ENCODE results near the gene ZNF441. TPM values are rescaled to one million over a fixed set of nuclear protein-coding genes. Genes with fewer than 3 reads are reported as not detected.
A peak's percentile ranks its signal among the peaks of the same experiment; 100 is the strongest.

ZNF441 gene
- total and polyA plus RNA-seq, 2 of the 13 experiments (the other 11 are each of a cell fraction or from before 2014, with no cell fraction given), result 2.8 to 10.0 TPM

DNA sequence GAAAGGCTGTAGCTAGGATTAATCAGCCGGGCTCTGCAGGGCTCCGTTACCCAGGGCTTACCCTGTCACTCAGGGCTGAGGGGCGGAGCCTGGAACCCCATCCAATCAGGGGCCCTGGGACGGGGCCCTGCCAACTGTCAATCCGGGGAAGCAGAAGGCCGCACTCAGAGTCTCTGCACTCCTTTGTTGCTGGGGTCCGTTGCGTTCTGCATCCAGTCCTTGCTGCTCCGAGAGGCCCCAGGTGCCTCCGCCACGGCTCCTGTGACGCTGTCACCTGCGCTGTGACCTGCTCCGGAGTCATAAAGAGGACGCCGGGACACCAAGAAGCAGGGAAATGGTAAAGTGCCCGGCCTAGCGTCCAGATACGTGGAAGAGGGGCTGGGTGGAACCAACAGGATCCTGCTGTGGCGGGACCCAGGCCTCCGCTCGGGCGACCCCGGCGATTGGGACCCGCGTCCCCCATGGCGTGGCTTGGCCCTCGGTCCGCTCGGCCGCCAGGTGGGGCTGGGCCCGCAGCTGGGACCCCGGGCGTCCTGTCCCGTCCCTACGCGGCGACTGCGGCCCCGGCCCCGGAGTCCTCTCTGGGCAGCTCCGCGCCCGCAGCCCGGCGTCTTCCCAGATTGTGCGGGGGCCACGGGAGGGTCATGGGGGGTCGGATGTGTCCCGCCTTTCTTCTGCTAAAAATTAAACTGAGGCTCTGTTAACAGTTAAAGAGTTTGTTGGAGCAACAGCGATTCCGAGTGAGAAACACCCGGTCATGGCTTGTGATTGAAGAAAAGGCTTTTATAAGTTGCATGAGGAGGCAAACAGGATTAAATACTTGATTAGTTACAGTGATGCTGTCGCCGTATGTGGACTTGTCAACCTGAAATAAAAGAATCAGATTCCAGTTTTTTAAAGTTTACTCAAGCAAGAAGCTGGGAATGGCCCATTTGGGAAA is 31.9 kb downstream of the ZNF441 start, which contains the start of gene ZNF491 (continued):
- TF ChIP-seq, protein P1, sequence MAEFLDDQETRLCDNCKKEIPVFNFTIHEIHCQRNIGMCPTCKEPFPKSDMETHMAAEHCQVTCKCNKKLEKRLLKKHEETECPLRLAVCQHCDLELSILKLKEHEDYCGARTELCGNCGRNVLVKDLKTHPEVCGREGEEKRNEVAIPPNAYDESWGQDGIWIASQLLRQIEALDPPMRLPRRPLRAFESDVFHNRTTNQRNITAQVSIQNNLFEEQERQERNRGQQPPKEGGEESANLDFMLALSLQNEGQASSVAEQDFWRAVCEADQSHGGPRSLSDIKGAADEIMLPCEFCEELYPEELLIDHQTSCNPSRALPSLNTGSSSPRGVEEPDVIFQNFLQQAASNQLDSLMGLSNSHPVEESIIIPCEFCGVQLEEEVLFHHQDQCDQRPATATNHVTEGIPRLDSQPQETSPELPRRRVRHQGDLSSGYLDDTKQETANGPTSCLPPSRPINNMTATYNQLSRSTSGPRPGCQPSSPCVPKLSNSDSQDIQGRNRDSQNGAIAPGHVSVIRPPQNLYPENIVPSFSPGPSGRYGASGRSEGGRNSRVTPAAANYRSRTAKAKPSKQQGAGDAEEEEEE (CRISPR knock-in tag; IDR thresholded peaks at IDR 0.05; ENCODE audit: borderline replicate concordance), result no peak
- TF ChIP-seq MXI1 (IDR thresholded peaks at IDR 0.05; ENCODE audit: borderline replicate concordance, low read depth, low read length), result peak; percentile 55; the same call in 1 of the 3 replicates
- TF ChIP-seq MAFK (conservative IDR thresholded peaks at IDR 0.05 in 1 of 2, IDR thresholded peaks at IDR 0.05 in 1 of 2; ENCODE audit: low read length in 2 of 2), result no peak
- TF ChIP-seq POLR2AphosphoS2 (IDR thresholded peaks at IDR 0.05; ENCODE audit: low read depth, low read length), result no peak
- TF ChIP-seq, protein P2, sequence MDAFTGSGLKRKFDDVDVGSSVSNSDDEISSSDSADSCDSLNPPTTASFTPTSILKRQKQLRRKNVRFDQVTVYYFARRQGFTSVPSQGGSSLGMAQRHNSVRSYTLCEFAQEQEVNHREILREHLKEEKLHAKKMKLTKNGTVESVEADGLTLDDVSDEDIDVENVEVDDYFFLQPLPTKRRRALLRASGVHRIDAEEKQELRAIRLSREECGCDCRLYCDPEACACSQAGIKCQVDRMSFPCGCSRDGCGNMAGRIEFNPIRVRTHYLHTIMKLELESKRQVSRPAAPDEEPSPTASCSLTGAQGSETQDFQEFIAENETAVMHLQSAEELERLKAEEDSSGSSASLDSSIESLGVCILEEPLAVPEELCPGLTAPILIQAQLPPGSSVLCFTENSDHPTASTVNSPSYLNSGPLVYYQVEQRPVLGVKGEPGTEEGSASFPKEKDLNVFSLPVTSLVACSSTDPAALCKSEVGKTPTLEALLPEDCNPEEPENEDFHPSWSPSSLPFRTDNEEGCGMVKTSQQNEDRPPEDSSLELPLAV (CRISPR knock-in tag; conservative IDR thresholded peaks at IDR 0.05; ENCODE audit: low read depth), result no peak
- no peak for TF ChIP-seq AKAP8 (CRISPR knock-in tag; IDR thresholded peaks at IDR 0.05)
- TF ChIP-seq, protein P3, sequence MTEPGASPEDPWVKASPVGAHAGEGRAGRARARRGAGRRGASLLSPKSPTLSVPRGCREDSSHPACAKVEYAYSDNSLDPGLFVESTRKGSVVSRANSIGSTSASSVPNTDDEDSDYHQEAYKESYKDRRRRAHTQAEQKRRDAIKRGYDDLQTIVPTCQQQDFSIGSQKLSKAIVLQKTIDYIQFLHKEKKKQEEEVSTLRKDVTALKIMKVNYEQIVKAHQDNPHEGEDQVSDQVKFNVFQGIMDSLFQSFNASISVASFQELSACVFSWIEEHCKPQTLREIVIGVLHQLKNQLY (CRISPR knock-in tag; IDR thresholded peaks at IDR 0.05), result no peak
- no peak for TF ChIP-seq NR3C1 (CRISPR knock-in tag; IDR thresholded peaks at IDR 0.05)
- no peak for TF ChIP-seq SMC3 (IDR thresholded peaks at IDR 0.05; ENCODE audit: low read length)
- TF ChIP-seq ZNF782 (CRISPR knock-in tag; IDR thresholded peaks at IDR 0.05; ENCODE audit: borderline replicate concordance), result no peak; the same call in 1 of the 2 replicates
- TF ChIP-seq MTF1 (CRISPR knock-in tag; IDR thresholded peaks at IDR 0.05), result no peak
- TF ChIP-seq REL (CRISPR knock-in tag; conservative IDR thresholded peaks at IDR 0.05), result no peak
- no peak for TF ChIP-seq SP2 (CRISPR knock-in tag; IDR thresholded peaks at IDR 0.05)
- peak; percentile 54; the same call in 1 of the 2 replicates for TF ChIP-seq SMAD9 (CRISPR knock-in tag; IDR thresholded peaks at IDR 0.05)
- TF ChIP-seq RBM22 (optimal IDR thresholded peaks at IDR 0.05; ENCODE audit: low read length), result no peak
- TF ChIP-seq ZNF468 (CRISPR knock-in tag; IDR thresholded peaks at IDR 0.05), result no peak
- no peak for TF ChIP-seq ZSCAN30 (CRISPR knock-in tag; IDR thresholded peaks at IDR 0.05)
- TF ChIP-seq BHLHE40 (IDR thresholded peaks at IDR 0.05; ENCODE audit: low read length), result no peak
- no peak for TF ChIP-seq ZNF879 (CRISPR knock-in tag; IDR thresholded peaks at IDR 0.05)
- TF ChIP-seq, protein P4, sequence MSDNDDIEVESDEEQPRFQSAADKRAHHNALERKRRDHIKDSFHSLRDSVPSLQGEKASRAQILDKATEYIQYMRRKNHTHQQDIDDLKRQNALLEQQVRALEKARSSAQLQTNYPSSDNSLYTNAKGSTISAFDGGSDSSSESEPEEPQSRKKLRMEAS (IDR thresholded peaks at IDR 0.05), result no peak; the same call in 1 of the 2 replicates
- TF ChIP-seq ZNF569 (CRISPR knock-in tag; IDR thresholded peaks at IDR 0.05; ENCODE audit: borderline replicate concordance), result no peak
- no peak for TF ChIP-seq ZNF557 (CRISPR knock-in tag; IDR thresholded peaks at IDR 0.05)
- no peak for TF ChIP-seq SNAI1 (CRISPR knock-in tag; IDR thresholded peaks at IDR 0.05; ENCODE audit: borderline replicate concordance)
- TF ChIP-seq ZNF17 (CRISPR knock-in tag; IDR thresholded peaks at IDR 0.05), result no peak
- TF ChIP-seq MAFF (IDR thresholded peaks at IDR 0.05; ENCODE audit: low read depth, low read length), result no peak
- no peak for TF ChIP-seq ZNF660 (CRISPR knock-in tag; IDR thresholded peaks at IDR 0.05; ENCODE audit: borderline replicate concordance, low read depth)
- no peak for TF ChIP-seq GATAD1 (CRISPR knock-in tag; IDR thresholded peaks at IDR 0.05)
- no peak for TF ChIP-seq U2AF2 (IDR thresholded peaks at IDR 0.05; ENCODE audit: low read depth, low read length)
- peak; percentile 75 for TF ChIP-seq POLR2AphosphoS5 (IDR thresholded peaks at IDR 0.05; ENCODE audit: low read depth, low read length)

Measured in HepG2 (cell line).